ENCODE data around the gene ZDHHC7.
"Not testable (repeated sequence)": the region's sequence is repeated elsewhere in the genome, so short reads cannot be mapped to it uniquely, and the experiment has no call there.

Gene ZDHHC7

DNA sequence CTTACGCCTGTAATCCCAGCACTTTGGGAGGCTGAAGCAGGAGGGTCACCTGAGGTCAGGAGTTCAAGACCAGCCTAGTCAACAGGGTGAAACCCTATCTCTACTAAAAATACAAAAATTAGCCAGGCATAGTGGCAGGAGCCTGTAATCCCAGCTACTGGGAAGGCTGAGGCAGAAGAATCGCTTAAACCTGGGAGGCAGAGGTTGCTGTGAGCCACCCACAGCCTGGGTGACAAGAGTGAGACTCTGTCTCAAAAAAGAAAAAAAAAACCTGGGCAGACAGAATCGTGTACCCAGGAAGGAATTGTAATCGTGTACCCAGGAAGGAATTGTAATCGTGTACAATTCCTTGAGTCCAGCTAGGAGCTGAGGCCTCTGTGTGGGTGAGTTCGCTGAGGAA is 72.7 kb downstream of the ZDHHC7 start:
- DNase-seq (ENCODE audit: low spot score) = not testable (repeated sequence)

DNA sequence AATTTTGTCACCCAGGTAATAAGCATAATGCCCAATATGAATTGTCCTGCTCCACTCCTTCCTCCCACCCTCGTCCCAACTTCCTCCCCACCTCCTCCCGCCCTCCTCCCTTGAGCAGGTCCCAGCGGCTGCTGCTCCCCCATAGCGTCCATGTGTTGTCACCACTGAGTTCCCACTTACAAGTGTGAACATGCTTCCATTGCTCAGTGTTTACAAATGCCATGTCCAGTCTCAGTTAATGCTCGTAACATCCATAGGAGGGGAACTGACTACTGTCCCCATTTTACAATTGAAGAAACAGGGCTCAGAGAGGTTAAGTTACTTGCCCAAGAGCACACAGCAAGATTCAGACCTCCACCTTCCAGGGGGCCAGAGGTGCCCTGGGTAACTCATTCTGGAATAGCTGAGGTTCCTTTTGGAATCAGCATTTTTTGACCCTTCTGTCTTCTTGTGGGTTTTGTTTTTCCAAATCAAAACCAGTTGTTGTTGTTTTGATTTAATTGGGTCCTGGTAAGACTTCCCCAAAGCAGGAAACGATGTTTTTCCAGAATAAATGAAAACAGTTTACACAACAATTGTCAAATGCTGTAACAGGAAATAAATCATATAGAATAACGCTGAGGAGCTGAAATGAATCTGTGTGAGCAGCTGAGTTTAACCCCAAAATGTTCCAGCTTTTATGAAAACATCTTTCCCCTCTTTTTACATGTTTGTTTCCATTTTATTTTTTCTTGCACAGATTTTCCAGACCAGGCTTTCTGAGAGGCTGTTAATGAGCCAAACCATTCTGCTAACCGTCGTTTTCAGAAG is 73.9 kb downstream of the ZDHHC7 start:
- no peak for DNase-seq (ENCODE audit: low spot score)

DNA sequence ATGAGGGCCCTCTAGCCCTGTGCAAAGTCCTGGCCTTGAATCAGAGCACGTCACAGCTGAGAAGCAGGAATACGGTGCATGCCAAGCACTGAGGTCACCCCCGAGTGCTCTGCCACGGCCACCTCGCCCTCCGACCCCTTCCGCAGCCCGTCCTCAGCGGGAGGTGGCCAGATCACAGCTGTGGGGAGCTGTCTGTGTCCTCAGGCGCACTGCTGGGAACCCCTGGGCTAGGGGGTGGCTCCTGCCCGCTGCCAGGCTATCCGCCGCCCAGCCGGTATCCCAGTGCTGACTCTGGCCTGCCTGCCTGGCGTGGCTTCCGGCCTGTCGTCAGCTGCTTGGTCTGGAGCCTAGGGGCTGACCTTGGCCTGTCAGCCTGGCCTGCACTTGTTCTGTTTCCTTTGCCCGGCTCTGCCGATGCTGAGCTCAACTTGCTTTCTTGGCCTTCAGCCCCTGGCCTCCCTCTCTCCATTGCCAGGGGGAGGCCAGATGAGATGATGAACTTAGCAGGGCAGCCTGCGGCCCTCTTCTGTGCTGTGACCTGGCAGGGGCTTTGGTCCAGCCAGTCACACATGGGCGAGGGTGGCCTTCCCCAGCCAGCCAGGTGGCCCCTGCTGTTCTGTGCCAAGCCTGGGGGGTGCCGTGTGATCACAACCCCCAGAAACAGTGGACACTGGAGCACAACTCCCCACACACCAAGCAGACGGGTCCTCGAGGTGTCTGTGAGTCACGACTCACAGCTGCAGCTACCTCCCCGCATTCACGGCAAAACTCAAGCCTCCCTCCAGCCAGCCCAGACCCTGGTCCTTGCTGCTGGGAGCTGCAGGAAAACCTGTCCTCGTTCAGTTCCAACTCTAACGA is 77.3 kb downstream of the ZDHHC7 start:
- peak; percentile 75 for DNase-seq (ENCODE audit: low spot score)

DNA sequence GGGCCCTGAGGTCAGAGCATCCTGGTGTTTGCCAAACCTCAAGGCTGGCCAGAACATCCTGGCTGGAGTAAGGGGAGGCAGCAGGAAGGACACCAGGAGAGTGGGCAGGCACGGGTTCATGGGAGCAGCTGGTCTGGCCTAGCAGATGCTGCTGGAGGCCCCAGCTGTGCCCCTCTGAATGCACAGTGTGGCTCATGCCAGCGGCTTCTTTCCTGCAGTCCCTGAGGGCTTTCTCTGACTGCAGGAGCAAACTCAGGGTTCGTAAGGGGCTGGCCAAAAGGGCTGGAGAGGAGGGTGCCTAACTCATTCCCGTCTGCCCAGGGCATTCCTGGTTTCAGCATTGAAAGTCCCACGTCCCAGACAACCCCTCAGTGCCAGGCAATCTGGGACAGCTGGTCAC is 78.7 kb downstream of the ZDHHC7 start:
- DNase-seq (ENCODE audit: low spot score) = no peak

DNA sequence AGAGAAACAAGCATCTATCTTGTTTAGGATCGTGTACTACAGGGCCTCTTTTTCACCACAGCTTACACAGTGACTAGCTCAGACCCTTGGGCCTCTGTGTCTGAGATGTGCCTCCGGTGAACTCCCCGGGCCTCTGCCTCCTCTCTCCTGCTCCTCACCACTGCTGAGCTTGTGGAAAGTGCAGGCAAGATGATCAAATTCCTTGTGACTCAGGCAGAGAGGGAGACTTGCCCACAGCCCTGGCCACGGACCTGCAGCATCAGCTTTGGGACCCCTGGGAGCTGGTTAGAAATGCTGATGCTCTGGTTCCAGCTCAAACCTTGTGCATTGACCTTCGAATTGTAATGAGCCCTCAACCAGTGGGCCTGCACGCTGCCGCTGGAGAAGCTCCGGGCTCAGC is 79.8 kb downstream of the ZDHHC7 start:
- no peak for DNase-seq (ENCODE audit: low spot score)

DNA sequence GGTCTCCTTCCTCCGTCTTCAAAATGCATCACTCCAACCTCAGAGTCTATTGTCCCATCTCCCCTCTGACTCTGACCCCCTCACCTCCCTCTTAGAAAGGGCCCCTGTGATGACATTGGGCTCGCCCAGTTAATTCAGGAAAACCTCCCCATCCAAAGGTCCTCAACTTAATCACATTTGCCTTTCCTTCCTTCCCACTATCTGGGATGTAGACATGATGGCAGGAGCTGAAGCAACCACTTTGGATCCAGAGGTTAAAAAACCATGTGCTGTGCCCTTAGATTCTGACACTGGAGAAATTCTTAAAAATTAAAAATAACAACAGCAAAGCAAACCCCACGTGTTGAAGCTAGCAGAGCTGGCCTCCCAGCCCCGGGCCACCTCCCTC is 80.2 kb downstream of the ZDHHC7 start:
- DNase-seq (ENCODE audit: low spot score) = no peak

DNA sequence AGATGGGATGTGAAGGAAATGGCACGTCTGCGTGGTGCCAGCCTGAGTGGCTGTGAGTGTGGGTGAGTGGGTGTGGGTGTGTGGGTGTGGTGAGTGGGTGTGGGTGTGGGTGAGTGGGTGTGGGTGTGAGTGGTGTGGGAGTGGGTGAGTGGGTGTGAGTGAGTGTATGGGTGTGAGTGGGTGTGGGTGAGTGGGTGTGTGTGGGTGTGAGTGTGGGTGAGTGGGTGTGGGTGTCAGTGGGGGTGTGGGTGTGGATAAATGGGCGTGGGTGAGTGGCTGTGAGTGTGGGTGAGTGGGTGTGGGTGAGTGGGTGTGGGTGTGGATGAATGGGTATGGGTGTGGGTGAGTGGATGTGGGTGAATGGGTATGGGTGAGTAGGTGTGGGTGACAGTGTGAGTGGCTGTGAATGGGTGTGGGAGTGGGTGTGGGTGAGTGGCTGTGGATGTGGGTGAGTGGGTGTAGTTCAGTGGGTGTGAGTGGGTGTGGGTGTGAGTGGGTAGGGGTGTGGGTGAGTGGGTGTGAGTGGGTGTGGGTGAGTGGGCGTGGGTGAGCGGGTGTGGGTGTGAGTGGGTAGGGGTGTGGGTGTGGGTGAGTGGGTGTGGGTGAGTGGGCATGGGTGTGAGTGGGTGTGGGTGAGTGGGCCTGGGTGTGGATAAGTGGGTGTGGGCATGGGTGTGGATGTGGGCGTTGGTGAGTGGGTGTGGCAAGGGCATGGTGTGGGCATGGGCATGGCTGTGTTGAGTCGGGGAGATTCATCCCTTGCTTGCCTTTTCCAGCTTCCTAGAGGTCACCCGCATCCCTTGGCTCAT is 80.8 kb downstream of the ZDHHC7 start:
- DNase-seq (ENCODE audit: low spot score) = no peak

DNA sequence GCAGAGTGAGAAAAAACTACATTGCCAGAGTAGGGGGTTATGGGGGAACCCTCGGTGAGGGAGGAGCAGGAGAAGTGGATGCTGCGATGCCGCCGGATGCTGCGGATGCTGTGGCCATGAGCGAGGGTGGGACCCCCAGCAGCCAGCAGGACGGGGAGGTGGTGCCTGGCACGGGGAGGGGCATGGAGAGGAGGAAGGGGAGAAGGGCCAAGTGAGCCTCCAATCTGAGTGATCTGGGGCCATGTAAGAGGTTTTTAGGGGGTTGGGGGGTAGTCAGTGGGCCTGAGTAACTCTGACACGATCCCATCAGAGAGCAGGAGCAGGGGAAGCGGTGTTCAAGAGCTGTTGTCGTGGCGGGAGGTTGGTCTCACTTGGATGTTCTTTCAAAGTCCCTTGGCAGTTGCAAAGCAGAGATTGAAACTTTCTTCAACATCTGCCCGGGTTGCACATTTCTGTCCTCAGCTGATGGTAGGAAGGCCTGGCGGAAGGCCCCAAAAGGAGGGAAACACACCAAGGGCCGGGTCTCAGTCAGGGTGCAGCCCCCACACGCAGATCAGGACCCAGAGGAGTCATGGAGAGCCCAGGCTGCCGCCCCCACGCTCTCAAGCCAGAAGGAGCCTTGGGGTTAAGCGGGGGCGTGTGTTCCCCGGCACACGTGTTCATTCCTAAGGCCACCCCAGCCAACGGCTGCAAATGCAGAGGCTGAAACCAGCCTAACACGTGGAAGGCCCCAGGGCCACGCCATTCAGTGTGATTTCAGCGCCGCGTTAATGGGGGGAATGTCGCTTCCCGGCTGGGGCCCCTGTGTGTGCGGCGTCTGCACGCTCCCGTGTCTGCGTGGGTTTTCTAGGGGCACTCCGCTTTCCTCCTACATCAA is 81.7 kb downstream of the ZDHHC7 start:
- no peak for DNase-seq (ENCODE audit: low spot score)

DNA sequence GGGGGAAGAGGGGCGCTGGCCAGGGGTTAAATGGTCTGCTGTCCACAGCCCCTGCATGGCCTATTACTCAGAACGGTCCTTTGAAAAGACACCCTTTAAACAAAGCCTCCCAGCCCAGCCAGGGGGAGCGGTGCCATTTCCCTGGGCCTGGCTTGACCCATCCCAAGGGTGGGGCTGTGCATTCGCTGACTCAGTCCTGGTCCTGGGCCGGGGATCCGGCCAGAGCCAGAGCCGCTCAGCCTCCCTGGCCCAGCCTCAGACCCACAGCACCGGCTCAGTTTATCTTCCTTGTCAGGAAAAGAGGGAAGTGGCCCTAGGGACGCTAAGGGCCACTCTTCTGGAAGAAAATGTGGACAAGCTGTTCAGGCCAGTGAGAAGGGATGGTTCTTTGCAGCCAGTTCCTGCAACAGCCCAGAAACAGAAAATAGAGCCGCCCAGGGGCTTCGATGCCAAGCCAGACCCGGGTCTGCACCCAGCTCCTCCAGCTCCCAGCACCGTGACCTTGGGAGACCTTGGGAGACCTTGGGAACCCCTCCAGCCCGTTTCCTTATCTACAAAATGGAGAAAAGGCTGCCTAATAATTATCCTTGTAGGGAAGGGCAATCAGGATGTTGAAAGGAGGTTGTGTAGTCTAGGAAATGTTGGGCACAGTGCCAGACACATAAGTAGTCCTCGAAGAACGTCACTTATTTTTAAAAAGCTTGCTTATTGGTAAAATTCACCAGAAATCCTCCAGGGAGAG is 82.5 kb downstream of the ZDHHC7 start:
- peak; percentile 86 for DNase-seq (ENCODE audit: low spot score)

DNA sequence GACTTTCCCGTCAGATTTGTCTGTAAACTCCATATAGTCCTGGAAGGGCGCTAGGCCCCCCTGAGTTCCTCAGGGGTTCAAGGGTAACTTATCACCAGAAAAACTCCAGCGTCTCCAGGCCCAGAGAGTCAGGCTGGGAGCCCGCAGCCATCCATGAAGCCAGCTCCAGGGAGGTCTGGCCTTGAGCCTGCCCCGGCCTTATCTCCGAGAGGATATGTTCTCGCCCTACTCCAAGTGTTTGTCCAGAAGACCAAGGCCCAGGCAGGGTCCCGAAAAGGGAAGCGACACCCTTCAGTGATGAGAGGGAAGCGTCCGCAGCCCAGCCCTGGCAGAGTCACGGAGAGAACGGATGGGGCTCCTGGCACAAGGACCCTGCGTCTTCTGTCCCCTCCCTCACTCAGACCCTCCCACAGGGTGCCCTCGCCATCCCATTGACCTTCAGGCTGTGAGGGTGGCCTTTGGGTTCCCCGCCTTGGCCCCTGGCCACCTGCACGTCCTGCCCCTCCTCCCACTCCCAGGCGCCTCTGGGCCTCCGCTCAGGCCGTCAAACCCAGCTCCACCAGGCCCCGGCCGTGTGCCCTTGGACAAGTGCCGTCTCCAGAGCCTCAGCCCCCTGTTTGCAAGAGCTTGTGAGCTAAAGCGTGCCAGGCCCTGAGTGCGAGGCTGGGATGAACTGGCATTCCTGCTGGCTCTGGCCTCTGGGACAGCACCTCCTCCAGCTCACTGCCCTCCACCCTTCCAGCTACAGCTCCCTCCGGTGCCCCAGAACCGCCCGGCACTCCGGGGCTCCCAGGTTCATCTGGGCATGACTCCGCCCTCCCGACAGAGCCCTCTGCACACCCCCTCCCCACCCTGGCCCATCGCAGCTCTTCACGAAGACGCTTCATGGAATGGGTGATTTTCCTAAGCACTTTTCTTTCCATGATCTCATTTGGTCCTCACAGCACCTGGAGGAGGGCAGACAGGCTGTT is 83.4 kb downstream of the ZDHHC7 start:
- no peak for DNase-seq (ENCODE audit: low spot score)

DNA sequence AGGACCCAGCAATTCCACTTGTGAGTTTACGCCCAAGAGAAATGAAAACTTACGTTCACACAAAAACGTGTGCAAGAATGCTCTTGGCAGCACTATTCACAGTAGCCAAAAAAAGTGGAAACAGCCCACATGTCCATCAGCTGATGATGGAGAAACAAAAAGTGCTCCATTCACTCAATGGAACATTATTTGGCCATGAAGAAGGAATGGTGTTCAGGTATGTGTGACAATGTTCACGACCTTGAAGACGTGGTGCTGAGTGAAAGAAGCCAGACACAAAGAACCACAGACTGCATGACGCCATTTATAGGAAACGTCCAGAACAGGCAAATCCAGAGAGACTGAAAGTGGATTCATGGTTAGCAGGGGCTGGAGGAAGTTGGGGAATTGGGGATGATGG is 84.9 kb downstream of the ZDHHC7 start:
- DNase-seq (ENCODE audit: low spot score) = no peak

DNA sequence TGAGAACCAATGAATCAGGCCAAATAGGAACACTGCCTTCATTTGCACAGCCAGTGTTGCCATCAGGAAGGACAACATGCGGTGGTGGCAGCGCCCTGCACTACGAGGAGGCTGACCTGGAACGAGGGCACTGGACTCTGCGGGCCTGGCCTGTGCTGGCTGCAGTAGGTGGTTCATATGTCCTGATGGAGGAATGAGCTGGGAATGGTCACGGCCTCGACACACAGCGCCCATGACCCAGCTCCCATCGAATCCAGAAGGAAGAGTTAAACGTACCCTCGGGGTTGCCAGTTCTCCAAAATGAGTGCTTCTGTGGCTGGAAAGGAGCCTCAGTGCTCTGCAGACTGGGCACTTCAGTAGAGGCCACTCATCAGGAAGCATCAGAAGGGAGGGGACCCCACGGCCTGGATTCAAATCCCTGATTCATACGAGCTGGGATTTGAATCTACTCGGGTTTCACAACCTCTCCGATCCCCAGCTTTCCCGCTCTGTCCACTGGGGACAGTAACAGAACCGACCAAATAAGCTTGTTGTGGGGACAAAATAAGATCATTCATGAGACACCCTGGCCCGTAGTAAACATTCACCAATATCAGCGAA is 85.5 kb downstream of the ZDHHC7 start:
- no peak for DNase-seq (ENCODE audit: low spot score)

DNA sequence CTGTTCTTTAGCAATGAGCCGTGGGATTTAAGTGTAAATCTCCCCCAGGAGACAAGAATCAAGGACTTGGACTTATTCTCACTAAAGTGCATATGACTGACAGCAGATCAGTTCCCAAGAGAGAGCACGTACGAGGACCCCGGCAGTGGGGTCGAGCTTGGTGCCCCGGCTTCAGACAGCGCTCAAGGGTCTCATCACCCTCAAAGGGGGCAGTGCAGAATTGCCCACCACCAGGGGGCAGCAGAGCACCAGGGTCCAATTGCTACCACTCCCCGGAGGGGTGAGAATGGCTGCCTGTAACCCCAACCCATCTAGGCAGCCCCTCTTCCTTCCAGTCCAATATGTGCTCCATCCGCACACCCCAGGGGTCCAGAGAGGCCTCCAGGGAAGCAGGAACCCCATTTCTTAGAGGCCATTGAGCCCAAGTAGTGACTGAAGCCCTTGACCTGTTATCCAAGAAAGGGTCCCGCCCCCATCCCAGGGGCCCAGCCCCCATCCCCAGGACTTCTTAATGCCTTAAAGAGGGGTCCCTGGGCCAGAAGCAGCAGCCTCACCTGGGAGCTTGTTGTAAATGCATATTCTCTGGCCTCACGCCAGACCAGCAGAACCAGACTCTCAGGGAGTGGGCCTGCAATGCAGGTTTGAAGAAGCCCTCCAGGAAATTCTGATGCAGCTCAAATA is 86.1 kb downstream of the ZDHHC7 start:
- DNase-seq (ENCODE audit: low spot score) = peak; percentile 58

DNA sequence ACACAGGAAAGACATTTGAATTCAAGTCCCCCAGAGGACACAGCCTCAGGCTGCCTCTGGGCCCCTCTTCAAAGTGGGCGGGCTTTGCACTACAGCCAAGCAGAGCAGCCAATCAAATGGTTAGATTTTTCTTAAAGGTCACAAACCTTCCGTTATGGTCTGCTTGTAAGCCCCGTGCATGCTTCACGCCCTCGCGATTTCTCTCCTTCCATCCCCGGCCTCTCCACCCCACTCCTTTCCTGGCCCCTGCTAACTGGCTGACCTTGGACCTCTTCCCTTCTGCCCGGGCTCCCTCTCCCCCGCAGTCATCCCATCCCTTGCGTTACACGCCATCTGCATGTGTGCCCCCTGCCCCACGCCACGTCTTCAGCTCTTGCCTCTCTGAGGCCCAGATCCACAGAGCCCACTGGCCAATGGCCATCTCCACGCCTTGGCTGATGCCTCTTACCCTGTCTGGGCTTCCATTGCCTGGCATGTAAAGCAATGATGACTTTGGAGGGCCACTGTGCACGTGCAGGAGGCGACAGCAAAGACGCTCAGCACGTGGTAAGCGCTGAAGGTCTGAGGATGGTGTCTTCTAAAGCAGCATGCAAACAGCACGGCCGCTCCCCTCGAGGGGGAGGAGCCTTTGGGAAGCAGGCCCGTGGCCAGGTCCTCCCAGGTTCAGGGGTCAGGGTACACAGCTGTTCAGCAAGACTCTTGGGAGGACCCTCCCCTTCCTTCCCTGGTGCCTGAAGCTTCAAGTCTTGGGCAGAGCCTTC is 86.8 kb downstream of the ZDHHC7 start:
- DNase-seq (ENCODE audit: low spot score) = no peak

Measured in AG08395 (cell line).